ENCODE data around the gene OR2T10. TPM values are rescaled to one million over a fixed set of nuclear protein-coding genes. Genes with fewer than 3 reads are reported as not detected.
"Not testable (repeated sequence)": the region's sequence is repeated elsewhere in the genome, so short reads cannot be mapped to it uniquely, and the experiment has no call there.

Gene OR2T10
- total and polyA plus RNA-seq, 11 donors = not detected

GRCh38 chr1:248590055-248590454 is 7.4 kb downstream of the OR2T10 start:
- WGBS, 4 donors = 80 to 93% (median 90%) methylated on average over 17 of the region's 17 CpGs
- Histone ChIP-seq H3K36me3 (no peaks in the 10 kb centered on the region), H3K4me1 (no peaks in the 10 kb centered on the region), H3K9me3 (no peaks in the 10 kb centered on the region), H3K27ac (no peak overlapping the region), H3K27me3 (no peaks in the 10 kb centered on the region), H3K4me3 (no peak overlapping the region)
- TF ChIP-seq CTCF (IDR thresholded peaks at IDR 0.05) = no peak
- TF ChIP-seq POLR2A (IDR thresholded peaks at IDR 0.05) = no peak
- intact Hi-C loops (cut with DNase I) = no loop called here
- DNase-seq (no peak), ATAC-seq (no peak)

GRCh38 chr1:248589334-248589733 is 8.2 kb downstream of the OR2T10 start:
- ATAC-seq (no peak), DNase-seq (no peak)
- no peaks in the 10 kb centered on the region for H3K4me1 ChIP-seq
- H3K9me3 ChIP-seq = no peaks in the 10 kb centered on the region
- H3K4me3 ChIP-seq = no peak overlapping the region
- no peak overlapping the region for H3K27ac ChIP-seq
- no peaks in the 10 kb centered on the region for H3K36me3 ChIP-seq
- WGBS, 4 donors = 77 to 82% (median 81%) methylated on average over 3 of the region's 3 CpGs
- H3K27me3 ChIP-seq = no peaks in the 10 kb centered on the region
- intact Hi-C loops (cut with DNase I) = no loop called here
- TF ChIP-seq CTCF (IDR thresholded peaks at IDR 0.05) (no peak), POLR2A (IDR thresholded peaks at IDR 0.05) (no peak)

GRCh38 chr1:248585266-248585665 is 12.2 kb downstream of the OR2T10 start:
- DNase-seq = no peak
- TF ChIP-seq CTCF (IDR thresholded peaks at IDR 0.05) = no peak
- no peak for TF ChIP-seq POLR2A (IDR thresholded peaks at IDR 0.05)
- WGBS, 4 donors = 69 to 79% (median 76%) methylated on average over 3 of the region's 3 CpGs
- H3K4me1 ChIP-seq = no peaks in the 10 kb centered on the region
- H3K27me3 ChIP-seq = no peaks in the 10 kb centered on the region
- intact Hi-C loops (cut with DNase I) = no loop called here
- H3K27ac ChIP-seq = no peak overlapping the region
- no peaks in the 10 kb centered on the region for H3K9me3 ChIP-seq
- no peak overlapping the region for H3K4me3 ChIP-seq
- no peak for ATAC-seq
- H3K36me3 ChIP-seq = no peaks in the 10 kb centered on the region

- H3K9me3 ChIP-seq = peaks cover 0 to 7% (median 0%) of the 10 kb centered on the region in 12 donors
- no peak overlapping the region for H3K4me3 ChIP-seq
- H3K36me3 ChIP-seq = no peaks in the 10 kb centered on the region
- TF ChIP-seq POLR2A (IDR thresholded peaks at IDR 0.05) (no peak), CTCF (IDR thresholded peaks at IDR 0.05) (no peak)
- no peaks in the 10 kb centered on the region for H3K4me1 ChIP-seq
- no peak overlapping the region for H3K27ac ChIP-seq
- ATAC-seq (no peak), DNase-seq (no peak)
- H3K27me3 ChIP-seq = no peaks in the 10 kb centered on the region
- 75 to 80% (median 77%) methylated on average over 9 of the region's 9 CpGs for WGBS, 4 donors
- intact Hi-C loops (cut with DNase I) = no loop called here
Measured at GRCh38 chr1:248576260-248576980, 21.1 kb downstream of the OR2T10 start.

- H3K4me1 ChIP-seq; ATAC-seq; H3K27me3 ChIP-seq; H3K4me3 ChIP-seq; intact Hi-C loops (cut with DNase I); H3K9me3 ChIP-seq; DNase-seq; H3K27ac ChIP-seq; H3K36me3 ChIP-seq: not testable (repeated sequence)
- 81 to 94% (median 85%) methylated on average over 3 of the region's 3 CpGs for WGBS, 4 donors
Measured at GRCh38 chr1:248574657-248575056, 22.8 kb downstream of the OR2T10 start, which contains the start of gene OR2T34. Gene OR2T34, minus strand, starts transcription at chr1:248574757. Its CDS starts 0 bp downstream, at chr1:248574757.

- DNase-seq; H3K4me1 ChIP-seq; H3K9me3 ChIP-seq; H3K27me3 ChIP-seq; H3K36me3 ChIP-seq; intact Hi-C loops (cut with DNase I); H3K27ac ChIP-seq; H3K4me3 ChIP-seq; ATAC-seq: not testable (repeated sequence)
- 70 to 82% (median 73%) methylated on average over 5 to 6 of the region's 8 CpGs for WGBS, 4 donors
Measured at GRCh38 chr1:248573856-248574255, 23.6 kb downstream of the OR2T10 start.

- ATAC-seq; H3K4me3 ChIP-seq; H3K27ac ChIP-seq; intact Hi-C loops (cut with DNase I); H3K27me3 ChIP-seq; H3K4me1 ChIP-seq; DNase-seq; H3K36me3 ChIP-seq; H3K9me3 ChIP-seq: not testable (repeated sequence)
- no CpG with 5 or more reads among the region's 1 CpG for WGBS, 4 donors
Measured at GRCh38 chr1:248572049-248572448, 25.5 kb downstream of the OR2T10 start.
